CD14-positive monocyte (primary cell): ENCODE measurements around the gene GPHN. TPM values are rescaled to one million over a fixed set of nuclear protein-coding genes. Genes with fewer than 3 reads are reported as not detected.

Experiments used
- DNase-seq, 3 donors: peaks; one replicate each; pipeline ENCODE4 v3.0.0-alpha.2; 2011 to 2022
- H2AFZ ChIP-seq: 2 replicates; pipeline ENCODE4 v1.6.0; 2012; ENCODE audit warnings: mild to moderate bottlenecking, low read depth, low read length, inconsistent platforms; ENCODE audit not compliant: insufficient read depth, poor library complexity, severe bottlenecking
- H3K27ac ChIP-seq, 2 donors: 1 replicate in 1 of 2; 2 replicates in 1 of 2; pipeline ENCODE4 v1.5.1; 2012 to 2013; ENCODE audit warnings: low read length in 2 of 2, control low read depth in 1 of 2, inconsistent platforms in 1 of 2, low read depth in 1 of 2, mild to moderate bottlenecking in 1 of 2
- H3K27me3 ChIP-seq, 2 donors: one replicate each; pipeline versions ENCODE4 v1.6.0 to v1.6.1; 2011 to 2013; ENCODE audit warnings: low read length in 2 of 2; ENCODE audit not compliant: control insufficient read depth in 2 of 2, insufficient read depth in 2 of 2
- H3K36me3 ChIP-seq, 2 donors: replicated peaks in 1 of 2; 1 replicate in 1 of 2; 2 replicates in 1 of 2; pipeline versions ENCODE4 v1.5.1 to v1.6.1; 2012 to 2013; ENCODE audit warnings: low read length in 2 of 2, control low read depth in 1 of 2, inconsistent platforms in 1 of 2, mild to moderate bottlenecking in 1 of 2; ENCODE audit not compliant: insufficient read depth in 2 of 2, control insufficient read depth in 1 of 2
- H3K4me1 ChIP-seq, 2 donors: 1 replicate in 1 of 2; 2 replicates in 1 of 2; pipeline versions ENCODE4 v1.5.1 to v1.6.1; 2012 to 2013; ENCODE audit warnings: low read length in 2 of 2, control low read depth in 1 of 2, inconsistent platforms in 1 of 2, mild to moderate bottlenecking in 1 of 2, moderate library complexity in 1 of 2; ENCODE audit not compliant: insufficient read depth in 2 of 2, control insufficient read depth in 1 of 2
- H3K4me2 ChIP-seq: replicated peaks from 2 replicates; pipeline ENCODE3; 2012; ENCODE audit warnings: low read length, moderate library complexity, mild to moderate bottlenecking; ENCODE audit not compliant: poor library complexity, severe bottlenecking; ENCODE audit errors: extremely low read depth
- H3K4me3 ChIP-seq, 3 experiments: fragments of 200-600 bp in 1 of 3; sonication (generic) in 1 of 3; replicated peaks in 1 of 3; 1 replicate in 2 of 3; 2 replicates in 1 of 3; pipeline ENCODE4 v1.5.1; 2011 to 2013; ENCODE audit warnings: low read length in 3 of 3, mild to moderate bottlenecking in 3 of 3, control low read depth in 2 of 3, low read depth in 2 of 3, inconsistent platforms in 1 of 3, moderate library complexity in 1 of 3
- H3K79me2 ChIP-seq: 2 replicates; pipeline ENCODE4 v1.6.0; 2012; ENCODE audit warnings: mild to moderate bottlenecking, control low read depth, inconsistent platforms, low read length, moderate library complexity; ENCODE audit not compliant: insufficient read depth
- H3K9ac ChIP-seq: 2 replicates; pipeline ENCODE4 v1.6.0; 2017; ENCODE audit warnings: low read length, mild to moderate bottlenecking; ENCODE audit not compliant: insufficient read depth, poor library complexity, severe bottlenecking
- H3K9me3 ChIP-seq, 2 donors: replicated peaks in 1 of 2; 1 replicate in 1 of 2; 2 replicates in 1 of 2; pipeline versions ENCODE4 v1.5.1 to v1.6.1; 2012 to 2013; ENCODE audit warnings: low read length in 2 of 2, control low read depth in 1 of 2; ENCODE audit not compliant: control insufficient read depth in 1 of 2, insufficient read depth in 1 of 2
- H4K20me1 ChIP-seq: 2 replicates; pipeline ENCODE4 v1.6.0; 2012; ENCODE audit warnings: mild to moderate bottlenecking, low read length, control low read depth, moderate library complexity; ENCODE audit not compliant: insufficient read depth
- H3K27ac Mint-ChIP-seq, 7 donors: one replicate each; pipeline ENCODE4 v1.8.0; 2020; ENCODE audit warnings: mild to moderate bottlenecking in 7 of 7, mixed read lengths in 7 of 7, moderate library complexity in 6 of 7, inconsistent platforms in 2 of 7
- H3K27me3 Mint-ChIP-seq, 3 donors: one replicate each; pipeline ENCODE4 v1.8.0; 2021 to 2022; ENCODE audit warnings: low read depth in 3 of 3, mild to moderate bottlenecking in 3 of 3, mixed read lengths in 3 of 3, moderate library complexity in 3 of 3, inconsistent platforms in 1 of 3
- H3K36me3 Mint-ChIP-seq, 2 donors: one replicate each; pipeline ENCODE4 v1.8.0; 2020; ENCODE audit warnings: mixed read lengths in 2 of 2, inconsistent platforms in 1 of 2, mild to moderate bottlenecking in 1 of 2
- H3K4me1 Mint-ChIP-seq: one replicate; pipeline ENCODE4 v1.8.0; 2020; ENCODE audit warnings: mild to moderate bottlenecking, mixed read lengths
- H3K4me3 Mint-ChIP-seq, 2 donors: one replicate each; pipeline ENCODE4 v1.8.0; 2020; ENCODE audit warnings: mild to moderate bottlenecking in 2 of 2, mixed read lengths in 2 of 2, moderate library complexity in 1 of 2
- H3K9me3 Mint-ChIP-seq, 7 donors: one replicate each; pipeline ENCODE4 v1.8.0; 2020 to 2022; ENCODE audit warnings: mixed read lengths in 7 of 7, mild to moderate bottlenecking in 6 of 7, moderate library complexity in 6 of 7, inconsistent platforms in 2 of 7
- CTCF ChIP-seq: fragments of 200-600 bp; IDR thresholded peaks from one replicate; pipeline ENCODE4 v1.8.0; 2022; ENCODE audit warnings: antibody characterized with exemption, mild to moderate bottlenecking
- WGBS: methylation state at CpG from one replicate; pipeline ENCODE4 v1.1.5; 2013; ENCODE audit warnings: missing lambda C conversion rate; ENCODE audit not compliant: insufficient coverage; 5-methylcytosine and 5-hydroxymethylcytosine counted together
- intact Hi-C, 2 donors: fragments of 100-400 bp; cut with micrococcal nuclease; formaldehyde crosslinking; loops; one replicate each; pipeline versions ENCODE4 v1.15.0 to v1.15.1; 2023
- polyA plus RNA-seq, 3 donors: library from polyadenylated mRNA; depleted of rRNA in 1 of 3; unstranded in 2 of 3; stranded (reverse) in 1 of 3; fragments of 300-500 nt in 2 of 3; fragments of >200 nt in 1 of 3; fragmentation: Illumina TruSeq in 2 of 3; gene quantifications; 1 replicate in 2 of 3; 2 replicates in 1 of 3; pipeline ENCODE4 v1.2.3, GENCODE V29; 2012 to 2021

GPHN gene
- polyA plus RNA-seq, 3 donors, result 1.9 to 3.1 (median 3.0) TPM

DNA sequence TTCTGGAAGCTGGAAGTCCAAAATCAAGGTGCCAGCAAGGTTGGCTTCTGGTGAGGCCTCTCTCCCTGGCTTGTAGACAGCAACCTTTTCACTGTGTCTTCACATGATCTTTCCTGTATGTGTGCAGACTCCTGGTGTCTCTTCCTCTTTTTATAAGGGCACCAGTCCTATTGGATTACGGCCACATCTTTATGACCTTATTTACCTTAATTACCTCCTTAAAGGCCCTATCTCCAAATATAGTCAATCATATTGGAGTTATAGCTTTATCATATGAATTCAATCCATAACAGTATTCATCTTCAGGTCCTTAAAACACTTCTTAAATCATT is 660.1 kb downstream of the GPHN start:
- Histone ChIP-seq H3K9me3 (peaks cover 0 to 5% of the 10 kb centered on the region in 2 donors), H3K4me3 (no peak overlapping the region), H2AFZ (no peak overlapping the region), H3K4me1 (no peaks in the 10 kb centered on the region), H3K79me2 (no peaks in the 10 kb centered on the region), H4K20me1 (no peaks in the 10 kb centered on the region), H3K4me2 (no peak overlapping the region), H3K9ac (no peak overlapping the region), H3K27me3 (no peaks in the 10 kb centered on the region), H3K27ac (no peak overlapping the region), H3K36me3 (no peaks in the 10 kb centered on the region)
- no CpG with 5 or more reads among the region's 1 CpG for WGBS
- intact Hi-C loops, result loop anchor here (5.0 kb wide), 1 partner anchor 119 kb away; no protein-coding TSS in a partner anchor
- peaks cover 0 to 1% (median 0%) of the 10 kb centered on the region in 3 donors for H3K27me3 Mint-ChIP-seq
- peaks cover 4 to 9% of the 10 kb centered on the region in 2 donors for H3K36me3 Mint-ChIP-seq
- no peak overlapping the region for H3K4me3 Mint-ChIP-seq
- H3K4me1 Mint-ChIP-seq, result no peaks in the 10 kb centered on the region
- no peak for DNase-seq
- H3K9me3 Mint-ChIP-seq, result peaks cover under 1 to 9% (median 3%) of the 10 kb centered on the region in 7 donors
- no peak overlapping the region for H3K27ac Mint-ChIP-seq
- TF ChIP-seq CTCF, result no peak

DNA sequence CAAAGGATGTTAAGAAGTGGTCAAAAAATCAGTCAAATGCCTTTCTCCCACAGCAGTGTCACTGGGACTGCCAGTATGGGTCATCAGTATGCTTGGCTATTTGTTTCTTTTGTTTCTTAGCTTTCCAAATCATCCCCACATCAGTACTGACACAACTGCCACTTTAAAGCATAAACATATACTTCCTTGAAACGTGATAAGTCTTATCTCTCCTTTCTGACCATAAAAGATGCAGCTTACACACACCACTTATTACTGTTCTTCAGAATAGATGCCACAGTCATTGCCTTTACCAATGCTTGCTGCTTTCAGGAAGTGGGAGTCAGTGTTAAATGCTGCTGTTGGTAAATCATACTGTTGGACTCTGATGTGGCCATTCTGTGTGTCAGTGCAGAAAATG is 662.7 kb downstream of the GPHN start:
- no peaks in the 10 kb centered on the region for H3K27me3 ChIP-seq
- no peak overlapping the region for H3K27ac ChIP-seq
- H3K4me1 ChIP-seq, result no peaks in the 10 kb centered on the region
- no peak overlapping the region for H3K27ac Mint-ChIP-seq
- H3K9ac ChIP-seq, result no peak overlapping the region
- H3K36me3 Mint-ChIP-seq, result peaks cover 4 to 9% of the 10 kb centered on the region in 2 donors
- no CpG with 5 or more reads among the region's 1 CpG for WGBS
- H3K9me3 Mint-ChIP-seq, result peaks cover 10 to 32% (median 14%) of the 10 kb centered on the region in 7 donors
- no peaks in the 10 kb centered on the region for H3K79me2 ChIP-seq
- peaks cover 0 to 8% of the 10 kb centered on the region in 2 donors for H3K9me3 ChIP-seq
- no peaks in the 10 kb centered on the region for H3K36me3 ChIP-seq
- no peak overlapping the region for H3K4me2 ChIP-seq
- no peak overlapping the region for H3K4me3 ChIP-seq
- H3K4me3 Mint-ChIP-seq, result no peak overlapping the region
- no peaks in the 10 kb centered on the region for H3K27me3 Mint-ChIP-seq
- no peak for DNase-seq
- H2AFZ ChIP-seq, result no peak overlapping the region
- H3K4me1 Mint-ChIP-seq, result no peaks in the 10 kb centered on the region
- TF ChIP-seq CTCF, result no peak
- intact Hi-C loops, result no loop called here
- no peaks in the 10 kb centered on the region for H4K20me1 ChIP-seq
